AG09319 (cell line): Measurements from ENCODE around the gene PEX5.

Experiments
- DNase-seq: peaks from one replicate; pipeline ENCODE4 v3.0.0-alpha.2; 2010; ENCODE audit warnings: low read depth; ENCODE audit errors: extremely low read depth
- TF ChIP-seq, protein P1 (sequence below): IDR thresholded peaks from 2 replicates; pipeline ENCODE4 v1.5.1; 2011; ENCODE audit warnings: low read depth, mild to moderate bottlenecking, inconsistent platforms, low read length, moderate library complexity

The PEX5 gene

DNA sequence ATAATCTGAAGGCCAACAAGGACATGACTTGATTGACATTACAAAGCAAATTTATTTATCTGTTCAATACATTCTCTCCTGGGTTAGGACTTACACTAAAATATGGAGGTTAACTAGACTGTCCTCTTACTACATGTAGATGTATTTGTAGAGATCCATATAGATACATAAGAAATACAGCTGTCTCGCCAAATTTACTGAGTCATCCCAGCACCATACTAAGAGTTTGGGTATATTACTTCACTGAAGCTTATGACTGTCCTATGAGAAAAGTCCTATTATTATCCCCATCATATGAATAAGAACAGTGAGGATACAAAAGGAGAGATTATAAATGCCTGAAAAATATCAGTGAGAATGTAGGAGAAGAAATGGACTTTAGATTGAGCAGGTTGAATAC lies 69.6 kb downstream of the PEX5 start:
- TF ChIP-seq, protein P1, sequence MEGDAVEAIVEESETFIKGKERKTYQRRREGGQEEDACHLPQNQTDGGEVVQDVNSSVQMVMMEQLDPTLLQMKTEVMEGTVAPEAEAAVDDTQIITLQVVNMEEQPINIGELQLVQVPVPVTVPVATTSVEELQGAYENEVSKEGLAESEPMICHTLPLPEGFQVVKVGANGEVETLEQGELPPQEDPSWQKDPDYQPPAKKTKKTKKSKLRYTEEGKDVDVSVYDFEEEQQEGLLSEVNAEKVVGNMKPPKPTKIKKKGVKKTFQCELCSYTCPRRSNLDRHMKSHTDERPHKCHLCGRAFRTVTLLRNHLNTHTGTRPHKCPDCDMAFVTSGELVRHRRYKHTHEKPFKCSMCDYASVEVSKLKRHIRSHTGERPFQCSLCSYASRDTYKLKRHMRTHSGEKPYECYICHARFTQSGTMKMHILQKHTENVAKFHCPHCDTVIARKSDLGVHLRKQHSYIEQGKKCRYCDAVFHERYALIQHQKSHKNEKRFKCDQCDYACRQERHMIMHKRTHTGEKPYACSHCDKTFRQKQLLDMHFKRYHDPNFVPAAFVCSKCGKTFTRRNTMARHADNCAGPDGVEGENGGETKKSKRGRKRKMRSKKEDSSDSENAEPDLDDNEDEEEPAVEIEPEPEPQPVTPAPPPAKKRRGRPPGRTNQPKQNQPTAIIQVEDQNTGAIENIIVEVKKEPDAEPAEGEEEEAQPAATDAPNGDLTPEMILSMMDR, result no peak
- no peak for DNase-seq
